IMR-90 (cell line): ENCODE data around the gene OR2W3. TPM values are rescaled to one million over a fixed set of nuclear protein-coding genes. Genes with fewer than 3 reads are reported as not detected.

ENCODE experiments used
- ATAC-seq: fragments of 200-7000 bp; cut with Tn5 transposase; 2 replicates; pipeline ENCODE4 v1.9.1; 2020; ENCODE audit warnings: low read depth, mild to moderate bottlenecking, moderate library complexity
- BruUV-seq: library from RNA; stranded (reverse); fragments of 400-500 nt; replicated peaks from 2 replicates; lab custom pipeline; 2021; lab: Mats Ljungman, UMichigan
- CTCF ChIA-PET: fragments of 300-600 bp; formaldehyde crosslinking; extraction: SDS; loops from one replicate; lab custom pipeline; 2021; ENCODE audit warnings: antibody characterized with exemption; lab: Yijun Ruan, JAX
- POLR2A ChIA-PET: fragments of 300-600 bp; sonication (Branson Sonifier 250); formaldehyde crosslinking; loops from one replicate; lab custom pipeline; 2022; ENCODE audit warnings: antibody characterized with exemption; ENCODE audit not compliant: unreplicated experiment; lab: Charles Lee
- DNase-seq: peaks from one replicate; pipeline ENCODE4 v3.0.0; 2013
- H2AFZ ChIP-seq: replicated peaks from 2 replicates; pipeline ENCODE3; 2013; ENCODE audit warnings: low read length, mild to moderate bottlenecking; ENCODE audit not compliant: poor library complexity
- H2AK5ac ChIP-seq: 2 replicates; pipeline ENCODE4 v1.6.1; 2013; ENCODE audit warnings: low read depth, low read length, inconsistent platforms
- H2AK9ac ChIP-seq: replicated peaks from 2 replicates; pipeline ENCODE3; 2013; ENCODE audit warnings: mild to moderate bottlenecking, low read depth, low read length, moderate library complexity; ENCODE audit not compliant: poor library complexity
- H2BK120ac ChIP-seq: 2 replicates; pipeline ENCODE4 v1.6.1; 2013; ENCODE audit warnings: low read depth, low read length, inconsistent platforms
- H2BK15ac ChIP-seq: 3 replicates; pipeline ENCODE4 v1.6.1; 2013; ENCODE audit warnings: low read depth, low read length, inconsistent platforms
- H2BK20ac ChIP-seq: 2 replicates; pipeline ENCODE4 v1.6.1; 2013; ENCODE audit warnings: low read depth, mild to moderate bottlenecking, inconsistent platforms, low read length, moderate library complexity
- H2BK5ac ChIP-seq: 2 replicates; pipeline ENCODE4 v1.6.1; 2013; ENCODE audit warnings: mild to moderate bottlenecking, low read depth, low read length, inconsistent platforms; ENCODE audit not compliant: poor library complexity, severe bottlenecking
- H3K14ac ChIP-seq: replicated peaks from 2 replicates; pipeline ENCODE4 v1.6.1; 2013; ENCODE audit warnings: low read depth, low read length, inconsistent platforms
- H3K18ac ChIP-seq: 2 replicates; pipeline ENCODE4 v1.6.1; 2013; ENCODE audit warnings: low read depth, low read length, control low read depth
- H3K23ac ChIP-seq: 2 replicates; pipeline ENCODE4 v1.6.1; 2013; ENCODE audit warnings: low read depth, low read length, inconsistent platforms
- H3K27ac ChIP-seq: 2 replicates; pipeline ENCODE4 v1.5.1; 2013; ENCODE audit warnings: mild to moderate bottlenecking, control low read depth, low read length; ENCODE audit not compliant: insufficient read depth
- H3K27me3 ChIP-seq: 2 replicates; pipeline ENCODE4 v1.6.1; 2013; ENCODE audit warnings: low read length; ENCODE audit not compliant: control insufficient read depth, insufficient read depth
- H3K36me3 ChIP-seq: 2 replicates; pipeline ENCODE4 v1.6.1; 2013; ENCODE audit warnings: low read length, mixed read lengths; ENCODE audit not compliant: control insufficient read depth, insufficient read depth
- H3K4ac ChIP-seq: 2 replicates; pipeline ENCODE4 v1.6.1; 2013; ENCODE audit warnings: low read depth, low read length, inconsistent platforms
- H3K4me1 ChIP-seq: 2 replicates; pipeline ENCODE4 v1.6.1; 2013; ENCODE audit warnings: low read length, mixed read lengths; ENCODE audit not compliant: control insufficient read depth, insufficient read depth
- H3K4me2 ChIP-seq: 2 replicates; pipeline ENCODE4 v1.6.1; 2013; ENCODE audit warnings: low read depth, mild to moderate bottlenecking, control low read depth, low read length, moderate library complexity
- H3K4me3 ChIP-seq: 2 replicates; pipeline ENCODE4 v1.5.1; 2013; ENCODE audit warnings: low read depth, mild to moderate bottlenecking, control low read depth, low read length, moderate library complexity; ENCODE audit not compliant: insufficient read depth
- H3K56ac ChIP-seq: 2 replicates; pipeline ENCODE4 v1.6.1; 2013; ENCODE audit warnings: low read length, inconsistent platforms; ENCODE audit not compliant: insufficient read depth; ENCODE audit errors: extremely low read depth
- H3K79me1 ChIP-seq, 2 experiments: 2 replicates each; pipeline ENCODE4 v1.6.1; 2013; ENCODE audit warnings: low read length in 2 of 2, inconsistent platforms in 1 of 2, low read depth in 1 of 2
- H3K9ac ChIP-seq: 2 replicates; pipeline ENCODE4 v1.6.1; 2013; ENCODE audit warnings: low read depth, low read length, control low read depth
- H3K9me1 ChIP-seq: 2 replicates; pipeline ENCODE4 v1.6.1; 2013; ENCODE audit warnings: low read length, inconsistent platforms; ENCODE audit not compliant: insufficient read depth
- H3K9me3 ChIP-seq: 2 replicates; pipeline ENCODE4 v1.6.1; 2013; ENCODE audit warnings: low read length; ENCODE audit not compliant: control insufficient read depth, insufficient read depth
- H4K20me1 ChIP-seq: 2 replicates; pipeline ENCODE4 v1.6.1; 2013; ENCODE audit warnings: low read length, inconsistent platforms; ENCODE audit not compliant: insufficient read depth
- H4K5ac ChIP-seq: 2 replicates; pipeline ENCODE4 v1.6.1; 2013; ENCODE audit warnings: mild to moderate bottlenecking, low read depth, low read length, control low read depth
- H4K8ac ChIP-seq, 2 experiments: 2 replicates each; pipeline ENCODE4 v1.6.1; 2013; ENCODE audit warnings: low read depth in 2 of 2, low read length in 2 of 2, control low read depth in 1 of 2, inconsistent platforms in 1 of 2
- H4K91ac ChIP-seq: 2 replicates; pipeline ENCODE4 v1.6.1; 2013; ENCODE audit warnings: low read depth, low read length, inconsistent platforms; ENCODE audit not compliant: insufficient read depth
- MAFK ChIP-seq: IDR thresholded peaks from 2 replicates; pipeline ENCODE4 v1.6.1; 2012; ENCODE audit warnings: low read depth, low read length, improper control_type of control experiment
- MAZ ChIP-seq: IDR thresholded peaks from 2 replicates; pipeline ENCODE4 v1.6.1; 2012; ENCODE audit warnings: low read depth, mild to moderate bottlenecking, low read length, improper control_type of control experiment, moderate library complexity, borderline replicate concordance
- WGBS, 2 experiments: methylation state at CpG; one replicate each; pipeline versions ENCODE4 v1.1.5 to v1.1.7; 2013; ENCODE audit warnings: missing lambda C conversion rate in 2 of 2; ENCODE audit not compliant: insufficient read length in 1 of 2; ENCODE audit errors: extremely low coverage in 2 of 2; 5-methylcytosine and 5-hydroxymethylcytosine counted together
- dilution Hi-C: fragments of 300-500 bp; cut with HindIII; formaldehyde crosslinking; loops from one replicate; pipeline ENCODE4 v1.14.3; 2018; ENCODE audit warnings: low sequenced_read_pairs; ENCODE audit not compliant: unreplicated experiment
- in situ Hi-C: fragments of 300-500 bp; cut with MboI; formaldehyde crosslinking; loops from 3 replicates; pipeline ENCODE4 v1.14.3; 2019; ENCODE audit warnings: low sequenced_read_pairs, inconsistent platforms, mixed read lengths
- intact Hi-C: fragments of 100-400 bp; cut with micrococcal nuclease; formaldehyde crosslinking; loops from 2 replicates; pipeline ENCODE4 v1.10.0; 2022
- polyA plus RNA-seq, 3 experiments: library from polyadenylated mRNA; depleted of rRNA; stranded (reverse); fragments of >200 nt; gene quantifications; 2 replicates each; pipeline ENCODE4 v1.2.3, GENCODE V29; 2012; ENCODE audit warnings: low replicate concordance in 1 of 3
- total RNA-seq: library from RNA; depleted of rRNA; stranded (reverse); fragments of >200 nt; gene quantifications from 2 replicates; pipeline ENCODE4 v1.2.3, GENCODE V29; 2012
- TF ChIP-seq, protein P1 (sequence below): fragments of 150-350 bp; IDR thresholded peaks from 2 replicates; pipeline ENCODE4 v1.6.1; 2016; ENCODE audit warnings: low read depth, mild to moderate bottlenecking, low read length, moderate library complexity, borderline replicate concordance

OR2W3 gene
- total and polyA plus RNA-seq, 2 of the 4 experiments (the other 2 are of a cell fraction): 0.54 to 0.63 TPM

DNA sequence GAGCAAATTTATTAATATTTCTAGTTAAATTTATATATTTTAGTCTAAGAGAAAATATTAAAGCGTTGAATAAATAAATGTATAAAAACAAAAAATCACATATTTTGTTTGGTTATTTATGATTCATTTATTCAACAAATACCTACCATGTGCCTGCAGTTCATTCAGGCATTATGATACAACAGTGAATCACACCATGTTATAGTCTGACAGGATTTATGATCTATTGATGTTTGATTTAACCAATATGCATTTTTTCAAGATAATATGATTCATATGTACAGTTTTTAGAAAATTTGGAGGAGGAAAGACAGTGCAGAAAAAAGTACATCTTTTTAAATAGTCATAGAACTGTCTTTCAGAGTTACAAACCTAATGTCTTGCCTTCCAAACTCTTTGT lies 45.8 kb upstream of the OR2W3 start:
- H3K27me3 ChIP-seq: no peaks in the 10 kb centered on the region
- ChIA-PET POLR2A (no interaction called here), CTCF (no interaction called here)
- DNase-seq (no peak), ATAC-seq (no peak)
- H3K23ac ChIP-seq: no peak overlapping the region
- no peak overlapping the region for H2BK15ac ChIP-seq
- H3K4me3 ChIP-seq: no peak overlapping the region
- H2BK5ac ChIP-seq: no peak overlapping the region
- dilution Hi-C loops (no loop called here), in situ Hi-C loops (no loop called here), intact Hi-C loops (no loop called here)
- no peaks in the 10 kb centered on the region for H4K20me1 ChIP-seq
- H3K18ac ChIP-seq: no peak overlapping the region
- no peak overlapping the region for H3K9ac ChIP-seq
- no peaks in the 10 kb centered on the region for H3K36me3 ChIP-seq
- H4K5ac ChIP-seq: no peak overlapping the region
- H2BK120ac ChIP-seq: no peak overlapping the region
- H3K4me2 ChIP-seq: no peak overlapping the region
- H3K56ac ChIP-seq: no peak overlapping the region
- H3K4ac ChIP-seq: no peak overlapping the region
- H2AK5ac ChIP-seq: no peak overlapping the region
- no peaks in the 10 kb centered on the region for H3K79me1 ChIP-seq
- no TSS peak for BruUV-seq
- H4K8ac ChIP-seq: no peak overlapping the region
- no CpG with 5 or more reads among the region's 1 CpG for WGBS, 2 experiments
- no peak overlapping the region for H2BK20ac ChIP-seq
- TF ChIP-seq MAZ (no peak), MAFK (no peak)
- TF ChIP-seq, protein P1, sequence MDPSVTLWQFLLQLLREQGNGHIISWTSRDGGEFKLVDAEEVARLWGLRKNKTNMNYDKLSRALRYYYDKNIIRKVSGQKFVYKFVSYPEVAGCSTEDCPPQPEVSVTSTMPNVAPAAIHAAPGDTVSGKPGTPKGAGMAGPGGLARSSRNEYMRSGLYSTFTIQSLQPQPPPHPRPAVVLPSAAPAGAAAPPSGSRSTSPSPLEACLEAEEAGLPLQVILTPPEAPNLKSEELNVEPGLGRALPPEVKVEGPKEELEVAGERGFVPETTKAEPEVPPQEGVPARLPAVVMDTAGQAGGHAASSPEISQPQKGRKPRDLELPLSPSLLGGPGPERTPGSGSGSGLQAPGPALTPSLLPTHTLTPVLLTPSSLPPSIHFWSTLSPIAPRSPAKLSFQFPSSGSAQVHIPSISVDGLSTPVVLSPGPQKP: no peak
- no peak overlapping the region for H2AK9ac ChIP-seq
- H4K91ac ChIP-seq: no peak overlapping the region
- H3K14ac ChIP-seq: no peak overlapping the region
- no peaks in the 10 kb centered on the region for H3K9me1 ChIP-seq
- H3K4me1 ChIP-seq: no peaks in the 10 kb centered on the region
- H3K27ac ChIP-seq: no peak overlapping the region
- H3K9me3 ChIP-seq: peaks cover 14% of the 10 kb centered on the region; the same call in 1 of the 2 replicates
- H2AFZ ChIP-seq: no peak overlapping the region
